ENCODE measurements around the gene PDIA5.

GRCh38 chr3:123021996-123022510 is 44.8 kb upstream of the PDIA5 start:
- TF ChIP-seq CTCF (IDR thresholded peaks at IDR 0.05; ENCODE audit: low read depth, low read length, poor library complexity, severe bottlenecking) (no peak), EZH2phosphoT487 (IDR thresholded peaks at IDR 0.05; ENCODE audit: borderline replicate concordance, low read length) (no peak)
